Gastroesophageal sphincter (tissue), 3 donors: ENCODE measurements around the gene ARID5B.

ENCODE experiments used
- CTCF ChIP-seq, 4 experiments: fragments of 200-600 bp in 2 of 4; fragments of 450-650 bp in 2 of 4; sonication (generic) in 1 of 4; IDR thresholded peaks; one replicate each; pipeline ENCODE4 v1.5.1; 2017 to 2019; ENCODE audit warnings: antibody characterized with exemption in 4 of 4, mild to moderate bottlenecking in 2 of 4, moderate library complexity in 2 of 4
- POLR2AphosphoS5 ChIP-seq: sonication (generic); formaldehyde crosslinking; IDR thresholded peaks from one replicate; pipeline ENCODE4 v1.6.1; 2017; ENCODE audit warnings: antibody characterized with exemption

GRCh38 chr10:62025901-62026879 lies 124.7 kb downstream of the ARID5B start:
- TF ChIP-seq POLR2AphosphoS5 = no peak
- no peak for TF ChIP-seq CTCF (IDR thresholded peaks at IDR 0.05)
